A673 (cell line): ENCODE results near the gene COPS7A.

Source experiments
- EZH2 ChIP-seq: fragments of 200-600 bp; sonication (generic); IDR thresholded peaks from 2 replicates; pipeline ENCODE4 v1.6.1; 2017; ENCODE audit warnings: borderline replicate concordance, low read depth, mild to moderate bottlenecking, mixed read lengths, antibody characterized with exemption, low read length; ENCODE audit not compliant: poor library complexity, severe bottlenecking
- TF ChIP-seq, protein P1 (sequence below): fragments of 300-800, 200-600 bp; sonication (generic); conservative IDR thresholded peaks from 2 replicates; pipeline ENCODE4 v1.5.1; 2017; ENCODE audit warnings: low read depth, mild to moderate bottlenecking, antibody characterized with exemption, low read length, moderate library complexity, mixed read lengths

DNA sequence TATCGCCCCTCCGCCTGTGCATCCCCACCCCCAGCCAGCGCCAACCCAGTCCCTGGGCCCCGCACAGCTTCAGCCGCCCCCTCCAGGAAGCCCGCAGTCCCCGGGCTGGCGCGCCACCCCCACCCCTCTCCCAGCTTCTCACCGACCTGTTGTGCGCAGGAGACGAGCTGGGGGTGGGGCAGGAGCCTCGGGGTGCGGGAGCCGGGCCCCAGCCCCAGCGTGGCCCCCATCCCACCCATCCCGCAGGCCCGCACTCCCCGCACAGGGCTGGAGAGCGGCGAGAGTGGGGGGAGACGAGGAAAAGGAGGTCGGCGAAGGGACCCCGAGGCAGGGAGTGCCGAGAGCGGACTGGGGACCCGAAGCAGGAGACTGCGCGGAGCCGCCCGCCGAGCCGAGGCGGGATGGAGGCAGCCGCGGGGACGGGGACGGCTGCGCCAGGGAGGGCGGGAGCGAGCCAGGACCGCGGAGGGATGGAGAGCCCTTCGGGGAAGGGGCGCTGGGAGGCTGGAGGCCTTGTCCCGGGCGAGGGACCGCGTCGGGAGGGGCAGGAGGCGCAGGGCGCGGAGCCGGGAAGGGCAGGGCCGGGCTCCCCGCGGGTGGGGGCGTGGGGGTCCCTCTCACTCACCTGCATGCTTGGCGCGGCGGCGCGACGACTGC lies 23.7 kb upstream of the COPS7A start:
- TF ChIP-seq, protein P1, sequence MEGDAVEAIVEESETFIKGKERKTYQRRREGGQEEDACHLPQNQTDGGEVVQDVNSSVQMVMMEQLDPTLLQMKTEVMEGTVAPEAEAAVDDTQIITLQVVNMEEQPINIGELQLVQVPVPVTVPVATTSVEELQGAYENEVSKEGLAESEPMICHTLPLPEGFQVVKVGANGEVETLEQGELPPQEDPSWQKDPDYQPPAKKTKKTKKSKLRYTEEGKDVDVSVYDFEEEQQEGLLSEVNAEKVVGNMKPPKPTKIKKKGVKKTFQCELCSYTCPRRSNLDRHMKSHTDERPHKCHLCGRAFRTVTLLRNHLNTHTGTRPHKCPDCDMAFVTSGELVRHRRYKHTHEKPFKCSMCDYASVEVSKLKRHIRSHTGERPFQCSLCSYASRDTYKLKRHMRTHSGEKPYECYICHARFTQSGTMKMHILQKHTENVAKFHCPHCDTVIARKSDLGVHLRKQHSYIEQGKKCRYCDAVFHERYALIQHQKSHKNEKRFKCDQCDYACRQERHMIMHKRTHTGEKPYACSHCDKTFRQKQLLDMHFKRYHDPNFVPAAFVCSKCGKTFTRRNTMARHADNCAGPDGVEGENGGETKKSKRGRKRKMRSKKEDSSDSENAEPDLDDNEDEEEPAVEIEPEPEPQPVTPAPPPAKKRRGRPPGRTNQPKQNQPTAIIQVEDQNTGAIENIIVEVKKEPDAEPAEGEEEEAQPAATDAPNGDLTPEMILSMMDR = no peak
- no peak for TF ChIP-seq EZH2
